ENCODE results near the gene SNAPC4.

SNAPC4 gene

DNA sequence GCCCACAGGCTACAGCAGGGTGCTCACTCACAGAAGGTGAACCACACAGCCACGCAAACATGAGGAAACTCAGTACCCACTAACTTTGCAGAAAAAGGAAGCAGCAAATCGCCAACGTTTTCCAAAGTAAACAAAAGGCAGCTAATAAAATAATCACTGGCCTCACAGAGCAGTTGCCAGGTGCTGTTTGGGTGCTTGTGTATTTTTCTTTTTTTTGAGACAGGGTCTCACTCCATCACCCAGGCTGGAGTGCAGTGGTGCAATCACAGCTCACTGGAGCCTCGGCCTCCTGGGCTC is 3.8 kb downstream of the SNAPC4 start:
- Histone ChIP-seq H3F3A (ENCODE audit: control insufficient read depth, insufficient read depth) (peaks cover 7% of the 10 kb centered on the region; the same call in 1 of the 2 replicates), H3K4me2 (ENCODE audit: low read length) (no peak overlapping the region), H3K36me3 (ENCODE audit: control insufficient read depth, low read length) (peaks cover 78% of the 10 kb centered on the region), H3K4me1 (ENCODE audit: control insufficient read depth, low read length) (peaks cover 16% of the 10 kb centered on the region), H3K9me2 (replicated peaks; ENCODE audit: control insufficient read depth, low read length) (no peaks in the 10 kb centered on the region), H3K27me3 (ENCODE audit: control insufficient read depth, low read length) (no peaks in the 10 kb centered on the region), H3K9me3 (ENCODE audit: control insufficient read depth, insufficient read depth, low read length) (no peaks in the 10 kb centered on the region), H3K79me2 (ENCODE audit: control insufficient read depth, low read length) (peaks cover 34% of the 10 kb centered on the region), H3K27ac (ENCODE audit: low read depth, low read length) (no peak overlapping the region), H3K4me3 (ENCODE audit: low read length) (no peak overlapping the region), H4K20me1 (ENCODE audit: control insufficient read depth, insufficient read depth, low read depth, low read length) (no peaks in the 10 kb centered on the region; the same call in 1 of the 2 replicates)
- TF ChIP-seq, protein P1, sequence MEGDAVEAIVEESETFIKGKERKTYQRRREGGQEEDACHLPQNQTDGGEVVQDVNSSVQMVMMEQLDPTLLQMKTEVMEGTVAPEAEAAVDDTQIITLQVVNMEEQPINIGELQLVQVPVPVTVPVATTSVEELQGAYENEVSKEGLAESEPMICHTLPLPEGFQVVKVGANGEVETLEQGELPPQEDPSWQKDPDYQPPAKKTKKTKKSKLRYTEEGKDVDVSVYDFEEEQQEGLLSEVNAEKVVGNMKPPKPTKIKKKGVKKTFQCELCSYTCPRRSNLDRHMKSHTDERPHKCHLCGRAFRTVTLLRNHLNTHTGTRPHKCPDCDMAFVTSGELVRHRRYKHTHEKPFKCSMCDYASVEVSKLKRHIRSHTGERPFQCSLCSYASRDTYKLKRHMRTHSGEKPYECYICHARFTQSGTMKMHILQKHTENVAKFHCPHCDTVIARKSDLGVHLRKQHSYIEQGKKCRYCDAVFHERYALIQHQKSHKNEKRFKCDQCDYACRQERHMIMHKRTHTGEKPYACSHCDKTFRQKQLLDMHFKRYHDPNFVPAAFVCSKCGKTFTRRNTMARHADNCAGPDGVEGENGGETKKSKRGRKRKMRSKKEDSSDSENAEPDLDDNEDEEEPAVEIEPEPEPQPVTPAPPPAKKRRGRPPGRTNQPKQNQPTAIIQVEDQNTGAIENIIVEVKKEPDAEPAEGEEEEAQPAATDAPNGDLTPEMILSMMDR (IDR thresholded peaks at IDR 0.05; ENCODE audit: low read depth, low read length, poor library complexity, severe bottlenecking): no peak
- no peak for TF ChIP-seq EZH2phosphoT487 (IDR thresholded peaks at IDR 0.05; ENCODE audit: borderline replicate concordance, low read length)

DNA sequence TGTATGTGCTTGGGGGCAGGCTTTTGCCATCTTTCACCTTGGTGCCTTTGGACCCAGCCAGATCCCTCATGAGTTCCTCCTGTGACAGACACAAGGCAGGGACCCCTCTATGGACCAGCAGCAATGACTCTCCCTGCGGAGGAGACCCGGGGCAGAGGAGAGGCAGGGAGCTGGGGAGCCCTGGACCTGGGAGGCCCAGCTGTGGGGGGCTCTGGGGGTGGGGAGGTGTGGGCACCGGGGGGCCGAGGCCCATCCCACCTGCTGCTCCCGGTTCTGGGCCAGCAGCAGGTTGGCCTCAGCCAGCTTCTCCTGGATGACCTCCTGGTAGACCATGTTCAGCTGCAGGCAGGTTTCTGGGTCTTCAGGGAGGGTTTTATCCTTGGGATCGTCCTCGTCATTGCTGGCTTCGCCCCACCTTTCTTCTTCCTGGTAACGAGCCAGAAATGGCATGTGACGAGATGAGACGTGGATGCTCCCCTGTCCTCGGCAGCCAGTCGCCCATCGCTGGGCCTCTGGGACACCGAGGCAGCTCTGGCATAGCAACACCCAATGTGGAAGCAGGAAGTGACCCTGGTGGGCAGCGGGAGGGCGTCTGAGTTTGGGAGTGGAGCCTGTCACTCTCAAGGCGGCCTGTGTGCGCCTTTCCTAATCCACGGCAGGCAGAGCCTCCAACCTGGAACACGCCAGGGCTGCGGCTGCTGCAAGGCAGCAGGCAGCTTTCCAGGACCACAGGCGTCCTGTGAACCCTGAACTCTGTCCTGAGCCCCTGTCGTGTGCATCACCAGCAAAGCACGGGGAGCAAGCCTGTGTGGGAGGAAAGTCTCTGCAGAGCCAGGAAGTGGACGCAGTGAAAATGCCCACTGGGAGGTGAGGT is 4.4 kb downstream of the SNAPC4 start:
- Histone ChIP-seq H3K9me2 (replicated peaks; ENCODE audit: control insufficient read depth, low read length) (no peaks in the 10 kb centered on the region), H3F3A (ENCODE audit: control insufficient read depth, insufficient read depth) (0 out of 2 replicates have a peak, but pooled peaks cover 2% of the 10 kb centered on the region), H3K79me2 (ENCODE audit: control insufficient read depth, low read length) (peaks cover 34% of the 10 kb centered on the region), H3K27ac (ENCODE audit: low read depth, low read length) (no peak overlapping the region), H3K4me3 (ENCODE audit: low read length) (no peak overlapping the region), H3K4me1 (ENCODE audit: control insufficient read depth, low read length) (peaks cover 14% of the 10 kb centered on the region), H3K4me2 (ENCODE audit: low read length) (no peak overlapping the region), H4K20me1 (ENCODE audit: control insufficient read depth, insufficient read depth, low read depth, low read length) (no peaks in the 10 kb centered on the region; the same call in 1 of the 2 replicates), H3K27me3 (ENCODE audit: control insufficient read depth, low read length) (no peaks in the 10 kb centered on the region), H3K9me3 (ENCODE audit: control insufficient read depth, insufficient read depth, low read length) (no peaks in the 10 kb centered on the region), H3K36me3 (ENCODE audit: control insufficient read depth, low read length) (peaks cover 80% of the 10 kb centered on the region)
- TF ChIP-seq, protein P1 (IDR thresholded peaks at IDR 0.05; ENCODE audit: low read depth, low read length, poor library complexity, severe bottlenecking): no peak

DNA sequence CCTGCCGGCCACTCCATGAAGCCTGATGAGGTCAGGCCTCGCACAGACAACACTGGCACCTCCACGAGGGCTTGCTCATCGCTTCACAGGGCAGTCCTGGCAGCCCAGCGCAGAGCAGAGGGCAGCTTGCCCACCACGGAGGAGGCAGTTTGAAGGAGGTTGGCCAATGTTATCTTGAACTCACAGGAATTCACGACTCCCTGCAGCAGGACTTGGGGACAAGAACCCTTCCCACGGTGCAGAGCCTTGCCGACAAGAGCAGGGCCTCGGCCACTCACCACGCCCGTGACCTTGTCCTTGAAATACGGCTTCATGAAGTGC is 5.0 kb downstream of the SNAPC4 start:
- no peak overlapping the region for H3K4me3 ChIP-seq (ENCODE audit: low read length)
- no peaks in the 10 kb centered on the region for H3F3A ChIP-seq (ENCODE audit: control insufficient read depth, insufficient read depth)
- no peaks in the 10 kb centered on the region for H3K27me3 ChIP-seq (ENCODE audit: control insufficient read depth, low read length)
- peaks cover 81% of the 10 kb centered on the region for H3K36me3 ChIP-seq (ENCODE audit: control insufficient read depth, low read length)
- peaks cover 9% of the 10 kb centered on the region for H3K4me1 ChIP-seq (ENCODE audit: control insufficient read depth, low read length)
- H3K4me2 ChIP-seq (ENCODE audit: low read length): no peak overlapping the region
- H3K27ac ChIP-seq (ENCODE audit: low read depth, low read length): no peak overlapping the region
- no peaks in the 10 kb centered on the region for H3K9me2 ChIP-seq (replicated peaks; ENCODE audit: control insufficient read depth, low read length)
- peaks cover 33% of the 10 kb centered on the region for H3K79me2 ChIP-seq (ENCODE audit: control insufficient read depth, low read length)
- H4K20me1 ChIP-seq (ENCODE audit: control insufficient read depth, insufficient read depth, low read depth, low read length): no peaks in the 10 kb centered on the region; the same call in 1 of the 2 replicates
- TF ChIP-seq, protein P1 (IDR thresholded peaks at IDR 0.05; ENCODE audit: low read depth, low read length, poor library complexity, severe bottlenecking): no peak
- no peak for TF ChIP-seq EZH2phosphoT487 (IDR thresholded peaks at IDR 0.05; ENCODE audit: borderline replicate concordance, low read length)
- H3K9me3 ChIP-seq (ENCODE audit: control insufficient read depth, insufficient read depth, low read length): no peaks in the 10 kb centered on the region

Data from DOHH2 (cell line).